SU-DHL-6 (cell line): ENCODE data around the gene ZNF513.

Experiments
- H2AFZ ChIP-seq: fragments of 200-600 bp; sonication (generic); 2 replicates; pipeline ENCODE4 v1.6.1; 2014; ENCODE audit warnings: low read depth, mild to moderate bottlenecking, moderate library complexity, mixed read lengths, antibody characterized with exemption, low read length; ENCODE audit not compliant: severe bottlenecking
- H3F3A ChIP-seq: fragments of 200-600 bp; shearing (Covaris generic); 2 replicates; pipeline ENCODE4 v1.6.0; 2016; ENCODE audit warnings: antibody characterized with exemption, mild to moderate bottlenecking; ENCODE audit not compliant: insufficient read depth
- H3K27ac ChIP-seq: fragments of 200-600 bp; sonication (generic); 2 replicates; pipeline ENCODE4 v1.5.1; 2016; ENCODE audit warnings: low read depth, mild to moderate bottlenecking, low read length, moderate library complexity, mixed read lengths
- H3K27me3 ChIP-seq: fragments of 200-600 bp; sonication (generic), shearing (Covaris generic); 2 replicates; pipeline ENCODE4 v1.6.0; 2014; ENCODE audit warnings: mild to moderate bottlenecking, low read length
- H3K36me3 ChIP-seq: fragments of 200-600 bp; sonication (generic); 2 replicates; pipeline ENCODE4 v1.6.1; 2014; ENCODE audit warnings: mild to moderate bottlenecking, low read length, mixed read lengths
- H3K4me2 ChIP-seq: fragments of 300-600, 200-600 bp; shearing (Covaris generic), sonication (generic); 2 replicates; pipeline ENCODE4 v1.6.0; 2014; ENCODE audit warnings: low read length, low read depth, mild to moderate bottlenecking; ENCODE audit not compliant: poor library complexity, severe bottlenecking
- H3K4me3 ChIP-seq: fragments of 200-600 bp; sonication (generic); 2 replicates; pipeline ENCODE4 v1.5.1; 2014; ENCODE audit warnings: antibody characterized with exemption, low read length, mild to moderate bottlenecking, mixed read lengths; ENCODE audit not compliant: insufficient read depth, poor library complexity, severe bottlenecking
- H3K79me2 ChIP-seq: fragments of 200-600 bp; sonication (generic); 2 replicates; pipeline ENCODE4 v1.6.1; 2014; ENCODE audit warnings: mild to moderate bottlenecking, low read length, moderate library complexity; ENCODE audit not compliant: insufficient read depth
- H3K9ac ChIP-seq: fragments of 200-600 bp; sonication (generic); 2 replicates; pipeline ENCODE4 v1.7.0; 2014; ENCODE audit warnings: mild to moderate bottlenecking, low read length
- H3K9me2 ChIP-seq: fragments of 200-600 bp; sonication (generic); replicated peaks from 2 replicates; pipeline ENCODE4 v1.6.1; 2014; ENCODE audit warnings: low read length; ENCODE audit not compliant: insufficient read depth
- H3K9me3 ChIP-seq: fragments of 200-600 bp; sonication (generic); 2 replicates; pipeline ENCODE4 v1.6.1; 2014; ENCODE audit warnings: low read length, mixed read lengths; ENCODE audit not compliant: insufficient read depth
- H4K20me1 ChIP-seq: fragments of 200-600 bp; sonication (generic); 2 replicates; pipeline ENCODE4 v1.6.1; 2014; ENCODE audit warnings: low read depth, mild to moderate bottlenecking, antibody characterized with exemption, low read length, moderate library complexity, mixed read lengths
- EZH2phosphoT487 ChIP-seq: fragments of 200-600 bp; sonication (generic), shearing (Covaris generic); conservative IDR thresholded peaks from 2 replicates; pipeline ENCODE4 v1.6.1; 2018; ENCODE audit warnings: mild to moderate bottlenecking, antibody characterized with exemption, low read length, moderate library complexity, mixed read lengths
- TF ChIP-seq, protein P1 (sequence below): fragments of 200-600 bp; sonication (generic); IDR thresholded peaks from one replicate; pipeline ENCODE4 v1.5.1; 2017; ENCODE audit warnings: antibody characterized with exemption, mild to moderate bottlenecking, low read length, moderate library complexity; ENCODE audit not compliant: insufficient read depth, poor library complexity, severe bottlenecking

Gene ZNF513

GRCh38 chr2:27409321-27410073 lies 29.0 kb upstream of the ZNF513 start, which contains the start of gene PPM1G:
Gene PPM1G, minus strand, starts transcription at chr2:27409591. Its CDS starts 169 bp downstream, at chr2:27409422.
- Histone ChIP-seq H3K9me3 (no peaks in the 10 kb centered on the region), H3K27me3 (no peaks in the 10 kb centered on the region), H3F3A (peaks cover 5% of the 10 kb centered on the region; the same call in 1 of the 2 replicates), H3K36me3 (peaks cover 10% of the 10 kb centered on the region), H3K79me2 (peaks cover 49% of the 10 kb centered on the region), H4K20me1 (peaks cover 22% of the 10 kb centered on the region), H3K4me2 (peak within 1 kb of the TSS; percentile 100), H3K9ac (peak within 1 kb of the TSS; percentile 99), H3K9me2 (no peaks in the 10 kb centered on the region), H3K4me3 (peak within 1 kb of the TSS; percentile 98), H2AFZ (peak within 1 kb of the TSS; percentile 93), H3K27ac (peak within 1 kb of the TSS; percentile 70)
- TF ChIP-seq EZH2phosphoT487: no peak

GRCh38 chr2:27408601-27409320 lies 28.2 kb upstream of the ZNF513 start:
- Histone ChIP-seq H3K36me3 (peaks cover 10% of the 10 kb centered on the region), H3F3A (peaks cover 5% of the 10 kb centered on the region; the same call in 1 of the 2 replicates), H3K9me2 (no peaks in the 10 kb centered on the region), H3K4me3 (peak overlapping the region; percentile 98), H3K4me2 (peak overlapping the region; percentile 100), H3K27me3 (no peaks in the 10 kb centered on the region), H3K9ac (peak overlapping the region; percentile 99), H3K27ac (peak overlapping the region; percentile 70), H2AFZ (peak overlapping the region; percentile 91), H3K9me3 (no peaks in the 10 kb centered on the region), H3K79me2 (peaks cover 56% of the 10 kb centered on the region), H4K20me1 (peaks cover 22% of the 10 kb centered on the region)
- TF ChIP-seq, protein P1, sequence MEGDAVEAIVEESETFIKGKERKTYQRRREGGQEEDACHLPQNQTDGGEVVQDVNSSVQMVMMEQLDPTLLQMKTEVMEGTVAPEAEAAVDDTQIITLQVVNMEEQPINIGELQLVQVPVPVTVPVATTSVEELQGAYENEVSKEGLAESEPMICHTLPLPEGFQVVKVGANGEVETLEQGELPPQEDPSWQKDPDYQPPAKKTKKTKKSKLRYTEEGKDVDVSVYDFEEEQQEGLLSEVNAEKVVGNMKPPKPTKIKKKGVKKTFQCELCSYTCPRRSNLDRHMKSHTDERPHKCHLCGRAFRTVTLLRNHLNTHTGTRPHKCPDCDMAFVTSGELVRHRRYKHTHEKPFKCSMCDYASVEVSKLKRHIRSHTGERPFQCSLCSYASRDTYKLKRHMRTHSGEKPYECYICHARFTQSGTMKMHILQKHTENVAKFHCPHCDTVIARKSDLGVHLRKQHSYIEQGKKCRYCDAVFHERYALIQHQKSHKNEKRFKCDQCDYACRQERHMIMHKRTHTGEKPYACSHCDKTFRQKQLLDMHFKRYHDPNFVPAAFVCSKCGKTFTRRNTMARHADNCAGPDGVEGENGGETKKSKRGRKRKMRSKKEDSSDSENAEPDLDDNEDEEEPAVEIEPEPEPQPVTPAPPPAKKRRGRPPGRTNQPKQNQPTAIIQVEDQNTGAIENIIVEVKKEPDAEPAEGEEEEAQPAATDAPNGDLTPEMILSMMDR: no peak
- TF ChIP-seq EZH2phosphoT487: no peak

GRCh38 chr2:27407798-27408491 lies 27.4 kb upstream of the ZNF513 start:
- Histone ChIP-seq H3K4me3 (peak overlapping the region; percentile 98), H3K9ac (peak overlapping the region; percentile 99), H2AFZ (no peak overlapping the region), H3K9me2 (no peaks in the 10 kb centered on the region), H3K79me2 (peaks cover 65% of the 10 kb centered on the region), H3F3A (peaks cover 5% of the 10 kb centered on the region; the same call in 1 of the 2 replicates), H3K9me3 (no peaks in the 10 kb centered on the region), H3K36me3 (peaks cover 10% of the 10 kb centered on the region), H4K20me1 (peaks cover 22% of the 10 kb centered on the region), H3K27ac (peak overlapping the region; percentile 70; the same call in 1 of the 2 replicates), H3K4me2 (peak overlapping the region; percentile 100), H3K27me3 (no peaks in the 10 kb centered on the region)
- no peak for TF ChIP-seq EZH2phosphoT487
- TF ChIP-seq, protein P1: no peak
